ENCODE data around the gene LIPE. TPM values are rescaled to one million over a fixed set of nuclear protein-coding genes. Genes with fewer than 3 reads are reported as not detected.

Gene LIPE
- total RNA-seq, 1 donor: 1.8 TPM

GRCh38 chr19:42407085-42407815, 19.9 kb downstream of the LIPE start:
- peak; percentile 63 for DNase-seq (ENCODE audit: insufficient read length, low spot score, missing footprints)
- Histone ChIP-seq H3K4me1 (ENCODE audit: insufficient read depth, low read length) (no peaks in the 10 kb centered on the region), H3K27me3 (ENCODE audit: insufficient read depth, low read length) (no peaks in the 10 kb centered on the region), H3K4me3 (ENCODE audit: insufficient read depth, low read length) (no peak overlapping the region), H2AFZ (ENCODE audit: low read length) (no peak overlapping the region), H3K9me3 (ENCODE audit: low read depth, low read length) (no peaks in the 10 kb centered on the region), H3K27ac (ENCODE audit: low read depth, low read length) (no peak overlapping the region), H3K4me2 (ENCODE audit: insufficient read depth, low read length) (no peak overlapping the region), H3K36me3 (ENCODE audit: insufficient read depth, low read length) (no peaks in the 10 kb centered on the region), H3K79me2 (ENCODE audit: insufficient read depth, low read length) (no peaks in the 10 kb centered on the region), H4K20me1 (ENCODE audit: insufficient read depth, low read length) (peaks cover 4% of the 10 kb centered on the region)
- TF ChIP-seq CTCF (IDR thresholded peaks at IDR 0.05; ENCODE audit: extremely low read depth, low read depth, low read length): no peak

GRCh38 chr19:42406111-42406510, 21.1 kb downstream of the LIPE start:
- H3K27ac ChIP-seq (ENCODE audit: low read depth, low read length): no peak overlapping the region
- H3K79me2 ChIP-seq (ENCODE audit: insufficient read depth, low read length): no peaks in the 10 kb centered on the region
- H3K27me3 ChIP-seq (ENCODE audit: insufficient read depth, low read length): no peaks in the 10 kb centered on the region
- no peak overlapping the region for H3K4me2 ChIP-seq (ENCODE audit: insufficient read depth, low read length)
- TF ChIP-seq CTCF (IDR thresholded peaks at IDR 0.05; ENCODE audit: extremely low read depth, low read depth, low read length): no peak
- H3K36me3 ChIP-seq (ENCODE audit: insufficient read depth, low read length): no peaks in the 10 kb centered on the region
- H2AFZ ChIP-seq (ENCODE audit: low read length): no peak overlapping the region
- H4K20me1 ChIP-seq (ENCODE audit: insufficient read depth, low read length): peaks cover 4% of the 10 kb centered on the region
- no peak overlapping the region for H3K4me3 ChIP-seq (ENCODE audit: insufficient read depth, low read length)
- H3K4me1 ChIP-seq (ENCODE audit: insufficient read depth, low read length): no peaks in the 10 kb centered on the region
- peak; percentile 73 for DNase-seq (ENCODE audit: insufficient read length, low spot score, missing footprints)
- no peaks in the 10 kb centered on the region for H3K9me3 ChIP-seq (ENCODE audit: low read depth, low read length)

GRCh38 chr19:42403586-42403985, 23.6 kb downstream of the LIPE start:
- H2AFZ ChIP-seq (ENCODE audit: low read length): no peak overlapping the region
- no peak overlapping the region for H3K27ac ChIP-seq (ENCODE audit: low read depth, low read length)
- no peak for TF ChIP-seq CTCF (IDR thresholded peaks at IDR 0.05; ENCODE audit: extremely low read depth, low read depth, low read length)
- no peaks in the 10 kb centered on the region for H3K27me3 ChIP-seq (ENCODE audit: insufficient read depth, low read length)
- H3K4me3 ChIP-seq (ENCODE audit: insufficient read depth, low read length): no peak overlapping the region
- H3K79me2 ChIP-seq (ENCODE audit: insufficient read depth, low read length): no peaks in the 10 kb centered on the region
- peak; percentile 69 for DNase-seq (ENCODE audit: insufficient read length, low spot score, missing footprints)
- H3K4me2 ChIP-seq (ENCODE audit: insufficient read depth, low read length): no peak overlapping the region
- no peaks in the 10 kb centered on the region for H3K36me3 ChIP-seq (ENCODE audit: insufficient read depth, low read length)
- peaks cover 6% of the 10 kb centered on the region for H4K20me1 ChIP-seq (ENCODE audit: insufficient read depth, low read length)
- no peaks in the 10 kb centered on the region for H3K9me3 ChIP-seq (ENCODE audit: low read depth, low read length)
- H3K4me1 ChIP-seq (ENCODE audit: insufficient read depth, low read length): no peaks in the 10 kb centered on the region

GRCh38 chr19:42402376-42403116, 24.6 kb downstream of the LIPE start:
- peak overlapping the region; percentile 75 for H3K4me3 ChIP-seq (ENCODE audit: insufficient read depth, low read length)
- no peaks in the 10 kb centered on the region for H3K9me3 ChIP-seq (ENCODE audit: low read depth, low read length)
- H4K20me1 ChIP-seq (ENCODE audit: insufficient read depth, low read length): peaks cover 5% of the 10 kb centered on the region
- peaks cover 5% of the 10 kb centered on the region for H3K79me2 ChIP-seq (ENCODE audit: insufficient read depth, low read length)
- H3K4me1 ChIP-seq (ENCODE audit: insufficient read depth, low read length): peaks cover 5% of the 10 kb centered on the region
- peak; percentile 80 for DNase-seq (ENCODE audit: insufficient read length, low spot score, missing footprints)
- no peak for TF ChIP-seq CTCF (IDR thresholded peaks at IDR 0.05; ENCODE audit: extremely low read depth, low read depth, low read length)
- H2AFZ ChIP-seq (ENCODE audit: low read length): no peak overlapping the region
- no peak overlapping the region for H3K27ac ChIP-seq (ENCODE audit: low read depth, low read length)
- H3K36me3 ChIP-seq (ENCODE audit: insufficient read depth, low read length): no peaks in the 10 kb centered on the region
- H3K4me2 ChIP-seq (ENCODE audit: insufficient read depth, low read length): peak overlapping the region; percentile 92
- H3K27me3 ChIP-seq (ENCODE audit: insufficient read depth, low read length): no peaks in the 10 kb centered on the region

Data from osteoblast (primary cell).